Stimulated activated CD8-positive, alpha-beta memory T cell treated with anti-CD3 and anti-CD28 coated beads, Interleukin-4, amount 100 ng/mL, for 1 hour (primary cell): ENCODE data around the gene UBA52.

Source experiments
- DNase-seq, 2 donors: peaks; one replicate each; pipeline ENCODE4 v3.0.0-alpha.2; 2020; ENCODE audit warnings: low read depth in 2 of 2, low spot score in 1 of 2

The UBA52 gene

DNA sequence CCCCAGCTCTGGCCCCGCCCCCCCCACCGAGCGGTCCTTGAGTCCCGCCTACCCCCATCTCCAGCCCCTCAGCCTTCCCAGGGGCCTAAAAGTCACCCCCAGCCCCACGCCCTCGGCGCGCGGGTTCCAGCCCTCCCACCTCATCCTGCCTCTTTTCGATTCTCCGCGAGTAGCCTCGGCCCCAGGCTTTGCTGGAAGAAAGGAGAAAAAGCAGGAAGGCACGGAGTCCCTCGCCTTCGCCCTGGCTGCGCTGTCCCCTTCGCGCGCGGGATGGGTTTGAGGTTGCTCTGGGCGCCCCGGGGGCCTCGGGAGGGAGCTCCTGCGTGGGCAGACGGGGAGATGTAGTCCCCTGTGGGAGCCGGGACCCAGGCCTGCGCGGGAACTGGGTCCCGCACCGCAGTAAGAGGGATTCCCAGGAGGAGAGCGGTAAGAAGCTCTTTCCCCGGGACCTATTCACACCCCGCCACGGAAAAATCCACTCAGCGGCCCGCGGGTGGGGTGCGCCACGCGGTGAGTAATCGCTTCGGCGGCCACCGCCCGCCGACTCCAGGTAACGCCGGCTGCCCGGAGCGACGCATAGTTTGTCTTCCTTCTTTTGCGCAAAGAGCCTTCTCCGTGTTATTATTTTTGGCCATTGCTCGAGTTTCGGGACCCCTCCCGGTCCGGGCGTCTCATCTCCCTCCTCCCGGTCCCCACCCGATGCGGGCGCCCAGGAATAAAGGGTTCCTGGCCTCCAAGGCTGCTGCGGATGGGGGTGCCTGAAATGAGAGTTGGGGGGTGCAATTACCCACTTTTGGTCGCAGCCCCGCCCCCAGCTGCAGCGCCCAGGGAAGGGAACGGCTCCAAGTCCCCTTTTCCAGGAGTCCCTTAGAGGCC lies 35.8 kb downstream of the UBA52 start:
- DNase-seq, result no peak

DNA sequence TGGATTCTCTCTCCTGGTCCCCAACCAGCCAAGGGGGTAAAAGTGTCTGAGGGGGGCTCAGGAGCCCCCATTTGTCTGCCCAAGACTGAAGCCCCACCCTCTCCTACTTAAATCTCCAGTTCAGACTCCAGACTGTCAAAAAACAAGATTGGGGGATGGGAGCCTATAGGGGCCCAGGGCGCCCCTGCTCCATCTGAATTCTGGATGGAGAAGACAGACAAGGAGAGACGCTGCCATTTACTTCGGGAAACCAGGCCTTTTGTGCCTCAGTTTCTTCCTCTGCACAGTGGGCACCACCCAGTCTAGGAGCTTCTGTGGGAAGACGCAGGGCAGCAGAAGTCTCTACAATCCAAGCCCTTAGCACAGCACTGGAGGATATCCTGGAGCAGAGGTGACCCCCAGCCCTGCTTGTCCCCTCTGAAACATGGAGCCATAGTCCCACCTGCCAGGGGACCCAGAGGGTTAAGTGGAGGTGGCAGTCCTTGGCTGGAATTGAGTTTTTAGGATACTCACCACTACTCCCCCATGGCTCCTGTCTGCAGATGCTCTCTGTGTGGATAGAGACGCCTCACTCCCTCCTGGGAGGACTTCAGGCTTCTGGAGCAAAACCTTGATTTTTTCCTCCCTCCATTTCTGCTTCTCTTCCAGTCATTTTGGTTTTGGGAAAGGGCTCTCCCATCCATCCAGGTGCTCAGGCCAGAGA lies 36.6 kb downstream of the UBA52 start:
- DNase-seq, result no peak

DNA sequence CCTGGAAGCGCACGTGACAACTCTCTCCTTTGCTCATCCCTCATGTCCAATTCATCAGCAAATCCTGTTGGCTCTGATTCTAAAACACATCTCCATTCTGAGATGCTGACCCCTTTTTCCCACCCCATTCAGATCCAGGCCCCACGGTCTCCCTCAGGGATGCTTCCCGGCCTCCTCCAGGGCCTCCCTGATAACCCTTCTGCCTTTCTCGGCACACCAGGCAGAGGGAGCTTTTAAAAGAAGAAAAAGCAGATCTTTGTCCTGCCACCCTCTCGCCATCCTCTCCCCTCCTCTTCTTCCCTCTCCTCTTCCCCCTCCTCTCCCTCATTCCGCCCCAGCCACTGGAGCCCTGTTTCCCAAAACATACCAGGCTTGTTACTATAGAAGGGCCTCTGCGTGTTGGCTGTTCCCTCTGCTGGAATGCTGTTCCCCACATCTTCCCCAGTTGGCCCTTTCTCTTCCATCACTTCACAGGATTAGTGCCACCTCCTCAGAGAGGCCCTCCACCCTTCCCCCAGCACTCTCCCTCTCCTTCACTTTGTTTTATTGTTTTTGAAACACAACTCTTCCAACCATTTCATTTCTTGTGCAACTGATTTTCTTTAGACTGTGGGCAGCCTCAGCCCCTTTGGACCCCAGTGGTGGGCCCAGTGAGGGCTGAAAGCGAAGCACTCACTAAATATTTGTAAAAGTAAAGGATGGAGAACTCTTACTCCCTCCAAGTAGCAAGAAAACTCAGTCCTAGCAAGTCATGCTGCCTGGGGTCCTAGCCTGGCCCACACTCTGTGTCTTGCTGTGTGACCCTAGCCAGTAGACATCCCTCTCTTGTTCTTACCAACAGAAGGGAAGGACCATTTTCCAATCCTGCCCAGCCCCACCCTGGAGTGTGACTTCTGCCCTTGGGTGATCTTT lies 37.4 kb downstream of the UBA52 start:
- DNase-seq, result no peak

DNA sequence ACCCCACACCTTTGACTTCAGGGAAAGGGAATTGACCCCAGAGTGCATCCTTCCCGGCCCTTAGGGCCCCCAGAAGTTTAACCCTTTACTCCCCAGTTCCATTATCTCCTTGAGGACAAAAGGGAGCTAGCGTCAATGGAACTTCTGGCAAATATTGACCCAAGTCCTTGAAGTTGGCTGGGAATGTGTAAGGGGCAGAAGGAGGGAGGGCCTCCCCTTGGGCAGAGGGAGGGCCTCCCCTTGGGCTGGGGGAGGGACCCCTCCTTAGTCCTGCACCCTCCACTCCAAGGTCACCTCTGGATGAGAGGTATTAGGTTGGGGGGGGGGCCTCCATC lies 38.0 kb downstream of the UBA52 start:
- no peak for DNase-seq

DNA sequence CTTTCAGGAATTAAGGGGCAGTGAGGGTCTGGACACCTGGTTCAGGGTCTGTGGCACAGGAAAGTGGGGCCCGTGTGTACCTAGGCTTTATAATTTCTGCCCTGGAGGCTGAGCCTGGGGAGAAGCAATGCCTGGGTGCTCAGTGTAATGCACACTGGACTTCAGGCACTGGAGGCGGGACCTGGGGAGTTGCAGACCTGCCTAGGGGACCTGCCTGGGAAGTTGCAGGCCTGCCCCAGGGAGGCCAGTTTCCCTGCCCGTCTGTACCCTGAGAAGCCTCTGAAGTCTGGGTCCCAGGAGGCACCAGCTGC lies 38.5 kb downstream of the UBA52 start:
- DNase-seq, result no peak

DNA sequence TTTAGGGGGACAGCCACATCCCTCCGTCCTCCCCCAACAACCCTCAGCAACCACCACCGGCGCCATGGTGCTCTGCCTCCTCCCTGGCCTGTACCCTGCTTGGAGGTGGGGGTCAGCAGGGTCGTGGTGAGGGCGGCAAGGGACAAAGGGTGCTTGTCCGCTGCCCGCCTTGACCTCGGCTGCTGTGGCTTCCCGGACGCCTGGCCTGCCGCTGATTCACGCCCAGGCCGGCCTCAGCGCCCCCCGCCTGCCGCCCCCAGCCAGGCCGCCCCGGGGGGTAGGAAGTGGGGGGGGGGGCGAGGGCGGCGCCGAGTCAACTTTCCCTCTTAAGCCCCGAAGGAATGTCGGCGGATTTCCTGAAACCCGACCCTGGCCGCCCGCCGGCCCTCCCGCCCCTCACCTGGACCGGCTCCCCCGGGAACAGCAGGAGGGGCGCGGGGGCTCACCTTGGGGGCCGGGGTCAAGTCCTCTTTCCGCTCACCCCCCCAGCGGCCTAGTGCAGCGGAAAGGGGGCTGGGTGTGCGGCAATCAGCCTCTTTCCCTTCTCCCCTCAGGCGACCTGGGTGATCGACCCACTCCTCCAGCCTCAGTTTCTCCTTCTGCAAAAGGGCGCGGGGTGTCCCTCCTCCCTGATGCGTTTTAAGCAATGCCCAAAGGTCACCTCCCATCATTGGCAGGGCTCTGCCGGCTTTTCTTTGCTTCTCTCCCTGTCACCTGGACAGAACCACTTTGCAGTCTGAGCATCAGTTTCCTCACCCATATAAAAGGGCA lies 39.1 kb downstream of the UBA52 start:
- DNase-seq, result no peak

DNA sequence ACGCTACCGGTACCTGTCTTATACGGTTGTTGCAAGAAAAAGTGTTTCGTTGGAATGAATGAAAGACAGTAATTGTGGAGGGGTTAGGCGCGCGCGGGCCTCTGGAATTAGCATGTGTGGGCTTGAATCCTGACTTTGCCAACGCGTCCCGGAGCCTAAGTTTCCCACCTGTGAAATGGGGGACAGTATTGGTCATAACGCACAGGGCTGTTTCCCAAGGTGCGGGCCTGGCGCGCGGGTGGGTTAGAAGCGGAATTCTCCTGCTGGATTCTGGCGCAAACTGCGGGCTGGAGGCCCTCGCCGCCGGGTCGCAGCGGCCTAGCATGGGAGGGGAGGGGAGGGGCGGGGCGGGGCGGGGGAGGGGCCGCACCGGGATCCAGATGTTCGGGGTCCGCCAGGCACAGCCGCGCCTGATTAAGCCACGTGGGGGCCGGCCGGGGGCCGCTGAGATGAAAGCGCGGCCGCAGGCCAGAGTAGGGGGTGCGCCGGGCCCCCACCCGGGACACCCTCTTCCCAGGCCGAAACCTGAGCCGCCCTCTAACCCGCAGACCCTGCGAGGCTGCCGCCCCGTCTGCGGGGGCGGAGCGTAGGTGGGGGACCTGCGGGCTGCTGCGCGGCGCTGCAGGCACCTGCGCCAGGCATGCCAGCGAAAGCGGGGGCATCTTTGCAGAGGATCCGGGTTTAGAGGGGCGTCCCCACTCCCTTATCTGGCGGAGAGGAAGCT lies 39.8 kb downstream of the UBA52 start:
- no peak for DNase-seq

DNA sequence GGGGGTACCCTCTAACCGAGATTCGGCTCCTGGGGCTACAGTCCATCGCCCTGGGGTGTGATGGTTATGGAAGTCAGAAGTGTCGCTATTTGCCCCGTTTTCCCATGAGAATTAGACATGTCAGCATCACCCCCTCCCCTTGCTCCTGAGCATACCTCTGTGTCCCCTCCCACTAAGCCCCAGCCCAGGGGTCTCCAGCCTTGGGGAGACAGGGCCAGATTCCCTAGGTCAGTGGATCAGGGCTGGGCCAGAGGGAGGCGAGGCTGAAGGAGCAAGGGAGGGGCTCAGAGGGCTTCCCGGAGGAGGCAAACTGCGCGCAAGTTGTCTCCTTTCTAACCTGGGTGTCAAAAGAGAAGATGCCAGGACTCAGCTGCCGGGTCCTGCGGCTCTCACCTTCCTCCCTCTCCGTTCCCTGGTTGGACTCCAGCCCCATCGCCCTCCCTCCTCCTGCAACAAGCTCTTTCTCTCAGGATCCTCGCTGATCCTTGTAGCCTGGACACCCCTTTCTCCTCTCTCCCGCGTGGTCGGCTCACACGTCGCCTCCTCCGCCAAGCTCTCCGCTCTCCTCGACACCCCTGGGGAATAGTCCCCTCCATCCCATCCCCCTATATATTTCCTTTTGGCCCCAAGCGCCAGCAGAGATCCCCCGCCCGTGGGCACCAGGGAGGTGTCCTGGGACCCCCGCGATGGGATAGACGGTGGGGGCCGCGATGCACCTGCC lies 40.6 kb downstream of the UBA52 start:
- DNase-seq, result no peak

DNA sequence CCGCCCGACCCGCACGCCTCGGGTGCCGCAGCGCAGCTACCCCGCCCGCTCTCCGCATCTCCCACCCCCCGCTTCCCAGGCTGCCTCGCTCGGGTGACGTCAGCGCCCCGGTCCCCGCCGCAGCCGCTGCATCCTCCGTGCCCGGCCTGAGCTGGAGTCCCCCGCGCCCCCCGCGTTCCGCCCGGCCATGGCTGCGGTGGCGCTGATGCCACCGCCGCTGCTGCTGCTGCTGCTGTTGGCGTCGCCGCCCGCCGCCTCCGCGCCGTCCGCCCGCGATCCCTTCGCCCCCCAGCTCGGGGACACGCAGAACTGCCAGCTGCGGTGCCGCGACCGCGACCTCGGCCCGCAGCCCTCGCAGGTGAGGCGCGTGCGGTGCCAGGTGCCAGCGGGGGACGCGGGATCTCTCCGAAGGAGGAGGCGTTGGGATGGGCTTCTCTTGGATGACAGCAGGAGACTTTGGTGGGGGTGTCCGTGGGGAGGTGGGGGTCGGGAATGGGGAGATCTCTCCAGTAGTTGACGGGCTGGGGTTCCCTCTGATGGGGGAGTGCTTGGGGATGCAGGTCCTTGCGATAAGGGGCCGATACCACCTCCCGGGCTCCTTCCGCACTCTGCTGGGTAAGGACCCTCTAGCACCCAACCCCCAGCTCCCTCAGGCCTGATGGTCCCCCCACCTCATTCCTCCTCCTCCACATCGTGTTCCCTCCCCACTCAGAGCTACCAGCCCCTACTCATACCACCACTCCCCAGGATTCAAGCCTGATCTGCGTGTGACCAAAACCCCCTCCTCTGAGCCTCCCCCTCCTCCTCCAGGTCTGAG lies 41.3 kb downstream of the UBA52 start, which contains the start of gene TMEM59L:
TSS of gene TMEM59L (plus strand) at position 99 of the 817 bp plus-strand sequence. CDS start at position 188, 89 bp downstream.
- no peak for DNase-seq

DNA sequence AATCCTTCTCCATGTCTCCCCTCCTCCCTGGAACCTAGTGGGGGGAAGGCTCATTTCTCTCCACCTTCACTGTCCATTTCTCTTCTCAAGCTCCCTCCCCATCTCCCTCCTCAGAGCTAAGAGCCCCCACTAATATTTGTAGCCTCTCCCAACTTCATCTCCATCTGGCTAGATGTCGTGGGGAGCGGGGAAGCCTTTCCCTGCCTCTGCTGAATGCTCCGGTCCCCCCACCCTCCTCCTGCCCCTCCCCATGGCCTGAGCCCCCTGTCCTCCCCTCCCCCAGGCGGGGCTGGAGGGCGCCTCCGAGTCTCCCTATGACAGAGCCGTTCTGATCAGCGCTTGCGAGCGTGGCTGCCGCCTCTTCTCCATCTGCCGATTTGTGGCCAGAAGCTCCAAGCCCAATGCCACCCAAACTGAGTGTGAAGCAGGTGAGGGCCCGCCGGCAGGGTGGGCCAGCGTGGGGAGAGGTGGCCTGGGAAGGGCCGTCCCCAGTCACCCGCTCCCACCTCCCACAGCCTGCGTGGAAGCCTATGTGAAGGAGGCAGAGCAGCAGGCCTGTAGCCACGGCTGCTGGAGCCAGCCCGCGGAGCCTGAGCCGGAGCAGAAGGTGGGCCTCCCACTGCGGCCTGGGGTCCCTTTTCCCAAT lies 42.1 kb downstream of the UBA52 start:
- DNase-seq, result no peak

DNA sequence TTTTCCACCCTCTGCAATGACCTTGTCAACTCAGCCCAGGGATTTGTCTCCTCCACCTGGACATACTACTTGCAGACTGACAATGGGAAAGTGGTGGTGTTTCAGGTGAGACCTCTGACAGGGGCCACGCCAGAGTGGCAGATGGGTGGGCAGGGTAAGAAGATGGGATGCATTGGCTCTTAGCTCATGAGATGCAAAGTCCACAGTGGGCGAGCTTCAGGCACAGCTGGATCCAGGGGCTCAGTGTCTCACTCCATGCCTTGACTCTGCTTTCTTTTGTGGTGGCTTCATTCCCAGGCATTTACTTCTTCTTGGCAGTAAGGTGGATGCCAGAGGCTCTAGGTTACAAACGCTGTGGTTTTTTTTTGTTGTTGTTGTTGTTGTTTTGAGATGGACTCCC lies 44.4 kb downstream of the UBA52 start:
- DNase-seq, result no peak

DNA sequence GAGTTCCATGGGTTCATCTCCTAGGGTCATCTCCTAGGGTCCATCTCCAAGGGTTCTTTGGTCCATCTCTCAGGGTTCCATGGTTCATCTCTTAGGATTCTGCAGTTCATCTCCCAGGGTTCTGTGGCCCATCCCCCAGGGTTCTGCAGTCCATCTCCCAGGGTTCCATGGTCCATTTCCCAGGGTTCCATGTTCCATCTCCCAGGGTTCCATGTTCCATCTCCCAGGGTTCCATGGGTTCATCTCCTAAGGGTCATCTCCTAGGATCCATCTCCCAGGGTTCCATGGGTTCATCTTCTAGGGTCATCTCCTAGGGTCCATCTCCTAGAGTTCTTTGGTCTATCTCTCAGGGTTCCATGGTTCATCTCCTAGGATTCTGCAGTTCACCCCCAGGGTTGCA lies 45.9 kb downstream of the UBA52 start:
- no peak for DNase-seq

DNA sequence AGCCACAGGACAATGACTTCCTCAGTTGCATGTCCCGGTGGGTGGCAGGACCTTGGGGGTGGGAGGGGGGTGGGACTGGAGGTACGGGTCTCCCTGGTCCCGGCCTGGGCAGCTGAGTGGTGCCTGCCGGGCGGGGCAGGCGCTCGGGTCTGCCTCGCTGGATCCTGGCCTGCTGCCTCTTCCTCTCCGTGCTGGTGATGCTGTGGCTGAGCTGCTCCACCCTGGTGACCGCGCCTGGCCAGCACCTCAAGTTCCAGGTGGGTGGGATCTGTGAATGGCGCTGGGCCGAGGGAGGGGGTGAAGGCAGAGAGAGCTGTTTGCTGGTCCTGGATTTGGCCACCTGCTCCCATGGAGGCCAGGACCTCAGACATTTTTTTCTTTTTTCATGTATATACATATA lies 46.6 kb downstream of the UBA52 start:
- no peak for DNase-seq

DNA sequence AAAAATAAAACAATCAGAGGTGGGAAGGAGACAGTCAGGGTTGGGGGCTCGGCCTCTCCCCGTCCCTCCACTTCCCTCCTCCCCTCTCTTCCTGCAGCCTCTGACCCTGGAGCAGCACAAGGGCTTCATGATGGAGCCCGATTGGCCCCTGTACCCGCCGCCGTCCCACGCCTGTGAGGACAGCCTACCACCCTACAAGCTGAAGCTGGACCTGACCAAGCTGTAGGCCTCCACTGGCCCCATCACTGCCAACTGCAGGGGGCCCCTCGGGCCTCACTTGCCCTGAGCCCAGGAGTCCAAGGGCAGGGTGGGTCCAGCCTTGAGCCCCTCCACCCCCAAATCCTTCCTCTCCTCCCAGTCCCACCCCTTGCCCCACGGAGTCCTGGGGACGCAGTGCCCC lies 48.7 kb downstream of the UBA52 start:
- DNase-seq, result no peak

DNA sequence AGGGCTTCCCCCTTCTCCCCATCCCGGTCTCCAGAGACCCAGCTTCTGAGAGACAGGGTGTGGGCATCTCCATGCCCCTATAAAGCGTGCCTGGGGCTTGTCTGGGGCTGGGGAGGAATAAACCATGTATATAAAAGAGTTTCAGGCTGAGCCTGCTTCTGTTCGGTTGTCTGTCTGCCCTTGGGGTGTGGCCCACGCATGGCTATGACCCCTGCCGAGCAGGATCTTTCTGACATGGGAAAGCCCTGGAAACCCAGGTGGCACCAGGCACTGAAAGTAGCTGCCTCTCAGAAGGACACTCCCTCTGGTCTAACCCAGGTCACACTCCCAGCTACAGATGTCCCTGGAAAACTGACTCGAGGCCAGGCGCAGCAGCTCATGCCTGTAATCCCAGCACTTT lies 49.2 kb downstream of the UBA52 start:
- DNase-seq, result no peak

DNA sequence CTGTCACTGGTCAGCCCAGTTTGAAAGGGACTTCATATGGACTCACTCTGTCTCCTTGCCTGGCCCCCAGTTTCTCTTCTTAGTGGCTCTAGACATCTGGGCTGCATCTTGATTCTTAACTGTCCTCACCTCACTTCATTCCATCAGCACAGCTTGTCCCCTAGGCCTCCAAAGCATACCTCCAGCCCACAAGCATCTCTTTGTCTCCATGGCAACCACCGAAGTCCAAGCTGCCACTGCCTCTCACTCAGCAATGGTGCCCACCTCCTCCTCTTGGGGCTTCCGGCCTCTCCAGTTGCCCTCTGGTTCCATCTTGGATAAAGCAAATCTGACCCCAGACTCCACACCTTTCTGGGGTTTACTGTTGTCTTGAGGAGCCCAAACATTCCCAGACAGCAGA lies 55.2 kb downstream of the UBA52 start:
- DNase-seq, result no peak
